GM13976 (cell line): ENCODE results near the gene C6orf132.

Experiments
- DNase-seq: peaks from one replicate; pipeline ENCODE4 v3.0.0; 2012; ENCODE audit warnings: low spot score
- in situ Hi-C: fragments of 300-500 bp; cut with MboI; formaldehyde crosslinking; loops from one replicate; pipeline ENCODE4 v1.12.0; 2022; ENCODE audit warnings: low sequenced_read_pairs, mixed read lengths, inconsistent platforms; ENCODE audit not compliant: unreplicated experiment
- TF ChIP-seq, protein P1 (sequence below): IDR thresholded peaks from 2 replicates; pipeline ENCODE4 v1.5.1; 2012; ENCODE audit warnings: borderline replicate concordance, mild to moderate bottlenecking; ENCODE audit not compliant: insufficient read depth; ENCODE audit errors: extremely low read depth, missing control alignments, control extremely low read depth

The C6orf132 gene

DNA sequence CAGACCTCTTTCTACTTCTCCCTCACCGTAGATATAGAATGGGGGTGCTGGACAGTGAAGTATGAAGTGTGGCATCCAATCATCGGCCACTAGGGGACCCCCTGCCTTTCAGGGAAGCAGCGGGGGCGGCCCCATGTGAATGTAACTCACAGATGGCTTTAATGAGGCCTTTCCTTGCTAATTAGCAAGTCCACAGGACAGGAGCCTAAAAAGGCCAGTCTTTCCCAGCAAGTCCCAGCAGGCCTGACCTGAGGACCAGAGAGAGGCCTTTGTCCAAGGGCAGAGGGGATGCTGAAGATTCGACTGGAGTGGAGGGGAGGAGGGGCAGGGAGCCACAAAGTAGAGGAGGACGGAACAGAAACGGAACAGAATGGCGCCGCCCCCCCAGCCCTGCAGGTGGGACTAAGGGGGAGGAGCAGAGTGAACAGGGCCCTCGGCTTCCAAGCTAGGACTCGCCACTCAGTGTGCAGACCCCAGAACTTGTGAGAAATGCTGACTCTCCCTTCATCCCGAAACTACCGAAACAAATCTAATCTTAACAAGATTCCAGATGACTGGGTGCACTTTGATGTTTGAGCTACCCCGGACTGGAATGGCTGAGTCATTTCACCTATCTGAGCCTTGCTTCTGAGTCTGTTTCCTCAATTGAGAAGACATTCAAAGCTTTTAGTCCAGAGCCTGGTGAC lies 5.8 kb downstream of the C6orf132 start:
- peak; percentile 85 for DNase-seq
- TF ChIP-seq, protein P1, sequence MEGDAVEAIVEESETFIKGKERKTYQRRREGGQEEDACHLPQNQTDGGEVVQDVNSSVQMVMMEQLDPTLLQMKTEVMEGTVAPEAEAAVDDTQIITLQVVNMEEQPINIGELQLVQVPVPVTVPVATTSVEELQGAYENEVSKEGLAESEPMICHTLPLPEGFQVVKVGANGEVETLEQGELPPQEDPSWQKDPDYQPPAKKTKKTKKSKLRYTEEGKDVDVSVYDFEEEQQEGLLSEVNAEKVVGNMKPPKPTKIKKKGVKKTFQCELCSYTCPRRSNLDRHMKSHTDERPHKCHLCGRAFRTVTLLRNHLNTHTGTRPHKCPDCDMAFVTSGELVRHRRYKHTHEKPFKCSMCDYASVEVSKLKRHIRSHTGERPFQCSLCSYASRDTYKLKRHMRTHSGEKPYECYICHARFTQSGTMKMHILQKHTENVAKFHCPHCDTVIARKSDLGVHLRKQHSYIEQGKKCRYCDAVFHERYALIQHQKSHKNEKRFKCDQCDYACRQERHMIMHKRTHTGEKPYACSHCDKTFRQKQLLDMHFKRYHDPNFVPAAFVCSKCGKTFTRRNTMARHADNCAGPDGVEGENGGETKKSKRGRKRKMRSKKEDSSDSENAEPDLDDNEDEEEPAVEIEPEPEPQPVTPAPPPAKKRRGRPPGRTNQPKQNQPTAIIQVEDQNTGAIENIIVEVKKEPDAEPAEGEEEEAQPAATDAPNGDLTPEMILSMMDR: peak; percentile 46
- in situ Hi-C loops: no loop called here

DNA sequence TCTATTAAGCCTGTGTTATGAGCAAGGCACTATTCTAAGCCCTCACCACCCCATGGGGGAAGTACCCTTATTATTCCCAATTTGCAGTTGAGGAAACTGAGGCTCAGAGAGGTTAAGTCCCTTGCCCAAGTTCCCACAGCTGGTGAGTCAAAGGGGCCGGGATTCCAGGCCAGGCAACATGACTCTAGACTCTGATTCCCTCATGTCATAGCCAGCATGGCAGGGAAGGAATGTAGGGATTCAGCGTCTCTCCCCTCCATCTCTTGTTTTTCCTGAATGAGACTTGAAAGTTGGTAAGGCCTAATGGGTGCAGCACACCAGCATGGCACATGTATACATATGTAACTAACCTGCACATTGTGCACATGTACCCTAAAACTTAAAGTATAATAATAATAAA lies 6.7 kb downstream of the C6orf132 start:
- TF ChIP-seq, protein P1: no peak
- DNase-seq: no peak
- in situ Hi-C loops: no loop called here

DNA sequence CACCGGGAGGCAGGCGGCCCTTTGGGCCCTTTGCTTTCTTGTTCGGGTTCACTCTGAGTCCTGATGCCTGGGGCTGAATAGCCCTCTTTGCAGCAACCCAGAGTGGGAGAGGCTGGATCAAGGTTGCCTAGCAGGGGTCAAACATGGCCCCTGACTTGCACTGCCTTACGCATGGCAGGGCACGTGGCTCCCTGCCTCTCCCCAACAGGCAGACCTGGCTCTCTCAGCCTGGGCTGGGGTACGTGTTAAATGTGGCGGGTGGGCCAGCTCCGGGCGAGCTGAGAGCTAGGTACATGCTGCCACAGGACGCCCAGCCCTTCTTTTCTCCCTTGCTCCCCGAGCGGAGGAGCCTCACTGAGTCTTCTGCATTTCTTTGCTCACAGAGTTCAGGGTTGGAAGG lies 7.3 kb downstream of the C6orf132 start:
- in situ Hi-C loops: no loop called here
- TF ChIP-seq, protein P1: no peak
- no peak for DNase-seq

DNA sequence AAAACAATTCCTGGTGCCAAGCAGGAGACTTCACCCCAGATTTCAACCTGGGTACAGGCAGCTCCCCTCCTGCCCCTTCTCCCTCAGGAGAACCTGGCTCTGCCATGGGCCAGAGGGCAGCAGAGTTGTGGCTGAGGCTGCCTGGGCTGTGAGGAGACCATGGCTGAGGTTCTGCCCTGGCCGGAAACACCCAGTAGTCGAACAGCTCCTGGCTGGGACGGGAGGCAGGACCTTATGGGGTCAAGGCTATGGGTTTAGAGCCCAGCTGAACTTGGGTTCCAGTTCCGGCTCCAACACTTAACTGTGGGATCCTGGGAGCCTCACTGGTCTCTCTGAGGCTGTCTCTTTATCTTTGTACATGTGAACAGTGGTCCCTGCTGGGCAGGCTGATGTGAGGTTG lies 8.5 kb downstream of the C6orf132 start:
- DNase-seq: no peak
- TF ChIP-seq, protein P1: no peak
- in situ Hi-C loops: no loop called here

DNA sequence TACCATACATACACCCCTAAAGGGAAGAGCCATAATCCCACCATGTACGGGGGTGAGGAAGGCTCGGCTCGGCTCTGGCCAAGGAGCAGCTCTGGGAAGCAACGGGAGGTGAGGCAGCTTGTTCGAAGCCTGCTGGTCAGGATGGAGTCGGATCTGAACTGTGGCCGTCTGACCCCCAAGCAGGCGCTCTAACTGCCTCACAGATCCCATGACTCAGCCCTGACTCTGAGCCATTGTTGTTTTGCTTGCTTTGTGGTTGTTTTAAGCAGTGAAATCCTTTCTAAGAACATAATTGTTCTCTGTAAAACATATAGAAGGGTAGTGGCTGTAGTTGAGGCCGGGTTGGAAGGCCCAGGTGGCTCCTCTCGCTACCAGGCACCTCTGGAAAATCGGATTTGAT lies 10.9 kb downstream of the C6orf132 start:
- in situ Hi-C loops: no loop called here
- no peak for DNase-seq
- TF ChIP-seq, protein P1: no peak

DNA sequence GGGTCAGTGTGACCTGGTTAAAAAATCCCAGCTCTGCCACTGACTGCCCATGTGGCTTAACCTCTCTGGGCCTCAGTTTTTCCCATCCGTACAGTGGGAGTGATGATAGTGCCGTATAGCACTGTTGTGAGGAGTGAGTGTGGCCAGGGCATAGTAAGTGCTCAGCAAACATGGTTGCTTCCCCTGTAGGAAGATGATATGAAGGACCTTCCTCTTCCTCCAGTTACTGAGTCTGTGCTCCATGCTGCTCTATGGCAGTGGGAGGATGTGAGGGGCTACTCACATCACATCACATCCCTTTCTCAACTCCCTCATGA lies 13.1 kb downstream of the C6orf132 start:
- no peak for DNase-seq
- in situ Hi-C loops: no loop called here
- TF ChIP-seq, protein P1: no peak
